Stimulated activated CD4-positive, alpha-beta T cell treated with anti-CD3 and anti-CD28 coated beads, TNF-alpha, amount 100 ng/mL, for 1 hour (primary cell): ENCODE measurements around the gene ZNF423.

ENCODE experiments used
- DNase-seq, 3 donors: peaks; one replicate each; pipeline ENCODE4 v3.0.0-alpha.2; 2020; ENCODE audit warnings: low read depth in 3 of 3, low spot score in 1 of 3

ZNF423 gene

GRCh38 chr16:49631187-49632041 lies 224.5 kb downstream of the ZNF423 start:
- no peak for DNase-seq

DNA sequence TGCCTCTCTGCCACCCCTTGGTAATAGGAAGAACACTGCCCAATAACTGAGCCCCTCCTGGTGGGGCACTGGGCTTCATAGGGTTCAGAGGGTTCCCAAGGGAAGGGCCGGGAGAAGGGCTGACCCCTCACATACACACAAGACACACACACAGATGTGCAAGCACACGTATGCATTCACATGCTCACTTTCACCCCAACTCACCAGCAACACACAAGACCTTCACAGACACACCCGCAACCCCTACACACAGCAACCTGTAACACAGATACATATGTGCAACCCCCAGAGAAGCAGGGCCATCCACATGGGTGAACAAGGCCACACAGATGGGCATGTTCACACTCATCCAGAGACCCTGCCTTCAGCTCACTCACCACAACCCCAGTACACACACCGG lies 225.1 kb downstream of the ZNF423 start:
- no peak for DNase-seq

- no peak for DNase-seq
These were observed 226.1 kb downstream of the ZNF423 start for GRCh38 chr16:49629851-49630250.

GRCh38 chr16:49628148-49628547 lies 227.8 kb downstream of the ZNF423 start:
- DNase-seq = no peak

GRCh38 chr16:49625311-49626065 lies 230.4 kb downstream of the ZNF423 start:
- no peak for DNase-seq

- DNase-seq = no peak
These were observed 232.2 kb downstream of the ZNF423 start for GRCh38 chr16:49623501-49624266.

DNA sequence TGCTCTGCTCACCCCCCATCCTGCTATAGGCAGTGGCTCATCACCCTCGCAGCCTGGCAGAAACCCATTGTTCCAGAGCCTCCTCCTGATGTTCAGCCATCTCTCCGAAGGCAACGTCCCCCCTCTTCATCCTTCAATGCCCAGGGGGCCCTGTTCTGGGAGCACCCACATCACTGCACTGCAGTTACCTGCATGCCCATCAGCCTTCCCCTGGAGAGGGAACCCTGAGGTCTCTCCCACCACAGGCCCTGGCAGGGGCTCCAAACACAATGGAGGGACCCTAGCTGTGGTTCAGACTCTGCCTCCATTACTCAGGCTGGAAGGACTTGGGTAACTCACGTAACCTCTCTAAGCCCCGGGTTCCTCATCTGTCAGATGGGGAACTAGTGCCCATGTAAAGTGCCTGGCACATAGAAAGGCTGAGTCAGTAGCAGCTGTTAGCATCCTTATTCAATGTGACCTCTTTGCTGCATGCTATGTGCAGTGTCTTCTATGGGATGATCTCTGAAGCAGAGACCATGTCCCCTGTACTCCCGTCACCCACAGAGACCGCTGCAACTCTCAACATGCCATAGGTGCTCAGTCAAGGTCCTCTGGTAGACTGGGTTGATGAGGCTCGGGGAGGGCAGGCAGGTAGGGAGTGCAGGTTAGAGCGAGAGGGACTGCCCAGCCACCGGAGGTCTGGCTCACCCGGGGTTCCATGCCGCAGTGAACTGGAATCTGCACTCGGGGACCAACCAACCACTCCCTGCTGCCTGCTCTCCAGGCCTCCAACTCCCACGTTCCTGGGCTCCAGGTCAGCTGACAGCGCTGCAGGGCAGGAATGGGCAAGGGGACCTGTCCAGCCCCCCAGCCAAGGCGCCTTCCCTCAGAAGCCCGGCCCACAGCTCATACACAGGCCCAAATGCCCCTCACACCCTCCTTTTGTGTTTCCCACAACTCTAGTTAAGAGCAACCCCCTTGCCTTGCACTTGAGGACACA lies 233.2 kb downstream of the ZNF423 start:
- no peak for DNase-seq

DNA sequence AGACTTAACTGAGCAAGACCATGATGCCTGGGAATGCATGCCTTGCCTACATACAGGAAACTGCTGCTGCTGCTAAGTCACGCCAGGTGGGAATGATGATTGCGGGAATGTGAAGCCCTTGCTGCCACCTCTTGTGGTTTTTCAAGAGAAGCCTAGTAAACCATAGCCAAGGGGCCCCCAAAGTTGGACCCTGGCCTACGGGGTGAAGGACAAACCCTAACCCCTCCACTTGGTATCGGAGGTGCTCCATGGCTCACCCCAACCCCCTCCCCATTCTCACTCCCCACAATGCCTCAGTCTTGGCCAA lies 233.9 kb downstream of the ZNF423 start:
- no peak for DNase-seq

- DNase-seq = no peak
These were observed 234.4 kb downstream of the ZNF423 start for GRCh38 chr16:49621241-49622083.

GRCh38 chr16:49620869-49621240 lies 235.1 kb downstream of the ZNF423 start:
- no peak for DNase-seq

GRCh38 chr16:49620158-49620868 lies 235.6 kb downstream of the ZNF423 start:
- DNase-seq = no peak

GRCh38 chr16:49619811-49620157 lies 236.1 kb downstream of the ZNF423 start:
- DNase-seq = no peak

DNA sequence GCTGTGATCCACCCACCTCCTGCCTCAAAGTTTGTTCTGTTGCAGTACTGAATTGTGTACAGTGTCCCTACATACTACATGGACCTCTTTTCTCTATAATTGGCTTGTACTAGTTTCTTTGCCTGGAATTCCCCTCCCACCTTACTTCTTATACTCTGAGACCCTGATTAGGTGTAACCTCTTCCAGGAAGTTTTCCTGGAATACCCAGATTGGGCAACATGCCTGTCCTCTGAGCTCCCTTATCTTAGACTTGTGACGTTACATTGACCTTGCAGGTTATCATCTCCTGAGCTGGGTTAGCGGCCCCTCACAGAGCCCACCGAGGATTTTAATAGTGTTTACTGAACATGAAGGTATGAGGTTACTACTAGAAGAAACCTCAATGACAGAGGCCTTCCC lies 237.0 kb downstream of the ZNF423 start:
- DNase-seq = no peak

DNA sequence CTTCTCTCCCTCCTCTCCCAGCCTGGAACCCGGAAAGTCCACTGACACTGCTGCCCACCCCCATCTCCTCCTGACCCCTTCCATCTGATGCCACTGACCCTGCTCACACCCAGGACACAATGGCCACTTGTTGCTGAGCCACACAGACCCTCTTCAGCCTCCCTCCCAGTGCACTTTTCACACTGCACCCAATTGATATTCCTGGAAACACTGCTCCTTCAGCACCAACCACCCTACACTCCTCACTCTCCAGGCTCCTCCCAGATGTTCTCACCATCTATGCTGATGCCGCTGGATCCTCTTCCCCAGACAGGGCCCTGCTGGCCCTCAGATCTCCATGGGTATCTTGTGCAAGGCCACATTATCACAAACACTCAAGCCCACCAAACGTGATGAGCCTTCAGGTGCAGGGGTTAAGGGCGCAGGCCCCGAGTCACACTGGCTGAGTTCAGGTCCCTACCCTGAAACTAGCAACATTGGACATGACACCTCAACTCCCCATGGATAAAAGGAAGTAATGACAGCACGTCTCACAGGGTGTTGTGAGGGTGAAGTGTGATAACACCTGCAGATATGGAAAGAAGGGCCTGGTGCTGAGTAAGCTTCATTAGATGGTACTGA lies 238.1 kb downstream of the ZNF423 start:
- no peak for DNase-seq

GRCh38 chr16:49617016-49617629 lies 238.8 kb downstream of the ZNF423 start:
- DNase-seq = no peak

DNA sequence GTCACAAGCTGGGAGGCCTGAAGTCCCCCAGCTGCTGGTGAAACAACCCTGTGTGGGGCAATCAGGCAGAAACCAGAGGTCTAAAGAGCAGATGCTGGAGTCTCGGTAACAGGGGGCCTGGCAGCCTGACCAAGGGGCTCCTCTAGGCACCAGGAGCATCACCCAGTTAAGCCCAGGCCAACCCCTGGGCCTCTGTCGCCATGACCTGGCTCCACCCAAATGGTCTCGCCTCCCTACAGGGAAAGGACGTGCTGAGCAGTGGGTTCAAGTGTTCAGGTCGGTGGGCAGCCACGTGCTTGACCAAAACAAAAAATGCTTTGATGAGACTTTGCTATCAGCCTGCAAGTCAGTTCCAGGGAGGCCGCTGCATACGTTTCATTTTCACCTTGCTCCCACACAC lies 240.3 kb downstream of the ZNF423 start:
- DNase-seq = no peak

DNA sequence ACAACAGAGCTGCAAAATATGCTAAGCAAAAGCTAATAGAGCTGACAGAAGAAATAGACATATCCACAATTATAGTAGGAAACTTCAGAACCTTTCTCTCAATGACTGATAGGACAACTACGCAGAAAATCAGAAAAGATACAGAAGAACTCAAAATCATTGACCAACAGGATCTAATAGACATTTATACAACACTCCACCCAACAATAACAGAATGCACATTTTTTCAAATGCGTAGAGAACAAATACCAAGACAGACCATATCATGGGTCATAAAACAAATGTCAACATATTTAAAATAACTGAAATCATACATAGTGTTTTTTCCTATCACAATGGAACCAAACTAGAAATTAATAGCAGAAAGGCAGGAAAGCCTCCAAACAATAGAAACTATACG lies 244.9 kb downstream of the ZNF423 start:
- no peak for DNase-seq

DNA sequence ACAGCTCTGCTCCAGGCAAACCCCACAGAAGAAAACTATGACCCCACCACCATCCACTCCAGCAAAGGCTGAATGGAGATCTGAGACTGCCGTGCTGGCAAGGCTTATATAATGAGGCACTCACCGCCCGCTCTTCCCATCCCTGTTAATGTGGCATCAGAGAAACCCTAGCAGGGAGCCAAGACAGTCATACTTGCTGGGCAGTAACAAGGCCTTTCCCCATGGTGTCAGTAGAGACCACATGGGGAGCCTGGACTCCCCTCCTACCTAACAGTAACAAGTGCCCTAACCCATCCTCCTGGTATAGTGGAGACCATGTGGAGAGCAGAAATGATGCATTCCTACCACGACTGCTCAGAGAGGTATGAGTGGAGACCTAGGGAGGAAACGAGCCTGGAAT lies 247.1 kb downstream of the ZNF423 start:
- no peak for DNase-seq
